Effector memory CD4-positive, alpha-beta T cell (primary cell): Measurements from ENCODE around the gene CBLN3.
"Not testable (repeated sequence)": the region's sequence is repeated elsewhere in the genome, so short reads cannot be mapped to it uniquely, and the experiment has no call there.

Experiments used
- DNase-seq, 3 donors: peaks; one replicate each; pipeline ENCODE4 v3.0.0-alpha.2; 2020
- H3K27ac ChIP-seq: 2 replicates; pipeline ENCODE4 v1.7.0; 2013; ENCODE audit warnings: mild to moderate bottlenecking, low read length, moderate library complexity; ENCODE audit not compliant: insufficient read depth, poor library complexity, severe bottlenecking
- H3K27me3 ChIP-seq: replicated peaks from 2 replicates; pipeline ENCODE4 v1.7.0; 2013; ENCODE audit warnings: mild to moderate bottlenecking, low read length; ENCODE audit not compliant: insufficient read depth, control insufficient read depth, poor library complexity, severe bottlenecking
- H3K36me3 ChIP-seq: 2 replicates; pipeline ENCODE4 v1.7.0; 2013; ENCODE audit warnings: mild to moderate bottlenecking, low read length, moderate library complexity; ENCODE audit not compliant: control insufficient read depth, insufficient read depth
- H3K4me1 ChIP-seq: 2 replicates; pipeline ENCODE4 v1.7.0; 2013; ENCODE audit warnings: low read length, mild to moderate bottlenecking; ENCODE audit not compliant: control insufficient read depth, insufficient read depth, poor library complexity, severe bottlenecking
- H3K4me3 ChIP-seq: 2 replicates; pipeline ENCODE4 v1.7.0; 2013; ENCODE audit warnings: low read length, low read depth, mild to moderate bottlenecking; ENCODE audit not compliant: insufficient read depth, poor library complexity, severe bottlenecking
- H3K9me3 ChIP-seq: 2 replicates; pipeline ENCODE4 v1.7.0; 2013; ENCODE audit warnings: mild to moderate bottlenecking, low read length, moderate library complexity; ENCODE audit not compliant: control insufficient read depth
- total RNA-seq, 3 donors: gene quantifications; one replicate each; lab custom pipeline; 2026; lab: John Stamatoyannopoulos, UW

CBLN3 gene
- total RNA-seq, result 1.4 to 4.0 (median 3.5) reads per million in 3 donors

DNA sequence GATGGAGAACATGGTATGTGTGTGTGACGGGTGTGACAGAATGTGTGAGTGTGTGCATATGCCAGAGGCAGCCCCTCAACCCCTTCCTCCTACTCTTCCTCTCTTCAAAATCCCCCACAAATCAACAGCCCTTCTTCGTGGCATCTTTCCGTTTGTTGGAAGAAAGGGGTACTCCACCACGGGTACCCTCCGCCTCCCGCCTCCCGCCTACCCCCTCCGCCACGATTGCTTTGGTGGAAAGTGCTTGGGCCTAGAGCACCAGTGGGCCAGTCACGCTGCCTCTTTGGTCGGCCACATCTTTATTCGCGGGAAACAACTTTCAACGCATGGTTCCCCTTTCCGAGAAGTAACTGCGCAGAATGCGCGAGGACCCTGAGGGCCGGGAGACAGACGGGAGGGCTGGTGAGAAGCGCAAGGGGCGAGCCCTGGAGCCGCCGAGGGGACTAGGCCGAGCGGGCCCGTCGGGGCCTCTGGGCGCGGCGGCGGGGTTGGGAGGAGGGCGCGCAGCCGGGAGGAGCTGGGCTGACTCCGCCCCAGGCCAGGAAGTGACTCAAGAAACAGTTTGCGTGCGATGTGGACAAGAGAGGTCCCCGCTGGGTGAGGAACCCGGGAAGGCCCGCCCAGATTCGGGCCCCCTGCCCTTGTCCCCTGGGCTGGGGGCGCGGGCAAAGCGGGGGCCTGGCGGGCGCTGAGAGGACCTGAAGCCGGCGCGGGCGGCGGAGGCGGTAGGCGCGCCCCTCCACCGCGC is at the start of gene CBLN3, which contains the start of gene KHNYN:
CBLN3 (minus strand) TSS at position 274 of the 748 bp plus-strand sequence. CDS start 614 bp downstream, outside the sequence.
KHNYN (plus strand) TSS at position 560 of the 748 bp plus-strand sequence. CDS start 777 bp downstream, outside the sequence.
- Histone ChIP-seq H3K27me3 (no peaks in the 10 kb centered on the region), H3K4me1 (peaks cover 51% of the 10 kb centered on the region), H3K9me3 (no peaks in the 10 kb centered on the region), H3K4me3 (peak within 1 kb of the TSS; percentile 94), H3K36me3 (peaks cover 27% of the 10 kb centered on the region), H3K27ac (peak within 1 kb of the TSS; percentile 98)
- peak; percentile 74 to 79 (median 76) for DNase-seq

DNA sequence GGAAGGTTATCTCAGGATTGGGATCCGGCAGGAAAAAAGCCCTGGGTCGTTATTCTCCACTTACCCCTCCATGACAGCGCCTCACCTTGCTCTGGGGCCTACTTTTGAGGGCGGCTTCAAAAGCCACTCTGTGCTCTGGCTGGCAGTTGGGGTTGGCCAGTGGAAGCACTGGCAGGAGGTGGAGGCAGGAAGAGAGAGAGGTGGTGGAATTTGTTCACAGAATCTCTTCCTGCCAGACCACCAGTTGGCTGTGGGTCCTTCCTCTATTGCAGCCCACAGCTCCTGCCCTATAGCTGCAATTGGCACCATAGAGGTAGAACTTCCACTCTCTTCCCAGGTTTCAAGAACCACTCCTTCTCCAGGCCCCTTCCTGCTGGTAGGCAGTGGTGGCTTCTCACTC is 45.8 kb upstream of the CBLN3 start:
- H3K4me3 ChIP-seq, result no peak overlapping the region
- no peaks in the 10 kb centered on the region for H3K9me3 ChIP-seq
- DNase-seq, result no peak
- no peak overlapping the region for H3K27ac ChIP-seq
- H3K4me1 ChIP-seq, result no peaks in the 10 kb centered on the region
- H3K36me3 ChIP-seq, result no peaks in the 10 kb centered on the region
- no peaks in the 10 kb centered on the region for H3K27me3 ChIP-seq

DNA sequence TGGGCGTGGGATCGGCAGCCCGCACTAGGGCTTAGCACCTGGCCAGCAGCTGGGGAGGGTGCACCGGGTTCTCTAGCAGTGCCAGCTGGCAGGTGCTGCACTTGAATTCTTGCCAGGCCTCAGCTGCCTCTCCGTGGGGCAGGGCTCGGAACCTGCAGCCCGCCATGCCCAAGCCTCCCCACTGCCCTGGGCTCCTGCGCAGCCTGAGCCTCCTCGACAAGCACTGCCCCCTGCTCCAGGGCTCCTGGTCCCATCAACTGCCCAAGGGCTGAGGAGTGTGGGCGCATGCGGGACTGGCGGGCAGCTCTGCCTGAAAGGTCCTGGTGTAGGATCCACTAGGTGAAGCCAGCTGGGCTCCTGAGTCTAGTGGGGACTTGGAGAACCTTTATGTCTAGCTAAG is 43.7 kb upstream of the CBLN3 start:
- no peak for DNase-seq
- Histone ChIP-seq H3K4me1 (no peaks in the 10 kb centered on the region), H3K4me3 (no peak overlapping the region), H3K9me3 (no peaks in the 10 kb centered on the region), H3K27ac (no peak overlapping the region), H3K27me3 (no peaks in the 10 kb centered on the region), H3K36me3 (no peaks in the 10 kb centered on the region)

DNA sequence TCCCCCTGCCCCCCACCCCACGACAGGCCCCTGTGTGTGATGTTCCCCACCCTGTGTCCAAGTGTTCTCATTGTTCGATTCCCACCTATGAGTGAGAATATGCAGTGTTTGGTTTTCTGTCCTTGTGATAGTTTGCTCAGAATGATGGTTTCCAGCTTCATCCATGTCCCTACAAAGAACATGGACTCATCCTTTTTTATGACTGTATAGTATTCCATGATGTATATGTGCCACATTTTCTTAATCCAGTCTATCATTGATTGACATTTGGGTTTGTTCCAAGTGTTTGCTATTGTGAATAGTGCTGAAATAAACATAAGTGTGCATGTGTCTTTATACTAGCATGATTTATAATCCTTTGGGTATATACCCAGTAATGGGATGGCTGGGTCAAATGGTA is 41.0 kb upstream of the CBLN3 start:
- DNase-seq, H3K27me3 ChIP-seq, H3K4me3 ChIP-seq, H3K9me3 ChIP-seq, H3K27ac ChIP-seq, H3K4me1 ChIP-seq, H3K36me3 ChIP-seq: not testable (repeated sequence)

DNA sequence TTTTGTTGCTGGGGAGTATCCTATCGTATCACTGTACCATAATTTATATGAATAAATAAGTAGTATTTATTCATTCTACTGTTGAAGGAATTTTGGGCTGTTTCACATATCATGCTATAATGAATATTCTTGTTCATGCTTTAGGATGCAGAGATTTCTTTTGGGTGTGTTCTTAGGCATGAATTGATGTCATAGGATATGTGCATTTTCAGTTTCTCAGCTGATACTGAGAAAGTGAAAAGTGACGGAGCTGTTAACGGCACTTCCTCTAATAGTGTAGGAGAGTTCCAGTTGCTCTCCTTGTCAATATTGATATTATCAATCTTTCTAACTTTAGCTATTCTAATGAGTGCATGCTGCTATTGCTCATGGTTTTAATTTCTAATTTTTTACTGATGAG is 36.3 kb upstream of the CBLN3 start:
- no peaks in the 10 kb centered on the region for H3K36me3 ChIP-seq
- no peak overlapping the region for H3K4me3 ChIP-seq
- H3K27me3 ChIP-seq, result no peaks in the 10 kb centered on the region
- no peak overlapping the region for H3K27ac ChIP-seq
- H3K4me1 ChIP-seq, result peaks cover 6% of the 10 kb centered on the region
- H3K9me3 ChIP-seq, result no peaks in the 10 kb centered on the region
- no peak for DNase-seq

DNA sequence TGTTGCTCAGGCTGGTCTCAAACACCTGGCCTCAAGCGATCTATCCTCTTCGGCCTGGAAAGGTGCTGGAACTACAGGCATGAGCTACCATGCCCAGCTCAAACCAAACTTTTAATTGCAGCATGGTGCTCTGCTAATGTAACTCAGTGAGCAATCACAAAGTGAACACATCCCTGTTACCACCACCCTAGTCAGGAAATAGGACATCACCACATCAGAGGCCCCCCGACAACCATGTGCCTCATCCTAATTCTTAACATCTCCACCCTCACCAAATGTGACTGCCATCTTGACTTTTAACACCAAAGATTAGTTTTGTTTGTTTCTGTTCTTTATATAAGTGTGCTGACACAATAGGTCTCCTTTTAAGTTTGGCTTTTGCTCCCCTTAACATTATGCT is 35.9 kb upstream of the CBLN3 start:
- Histone ChIP-seq H3K27me3 (no peaks in the 10 kb centered on the region), H3K9me3 (no peaks in the 10 kb centered on the region), H3K27ac (no peak overlapping the region), H3K4me1 (peaks cover 6% of the 10 kb centered on the region), H3K4me3 (no peak overlapping the region), H3K36me3 (no peaks in the 10 kb centered on the region)
- DNase-seq, result no peak

DNA sequence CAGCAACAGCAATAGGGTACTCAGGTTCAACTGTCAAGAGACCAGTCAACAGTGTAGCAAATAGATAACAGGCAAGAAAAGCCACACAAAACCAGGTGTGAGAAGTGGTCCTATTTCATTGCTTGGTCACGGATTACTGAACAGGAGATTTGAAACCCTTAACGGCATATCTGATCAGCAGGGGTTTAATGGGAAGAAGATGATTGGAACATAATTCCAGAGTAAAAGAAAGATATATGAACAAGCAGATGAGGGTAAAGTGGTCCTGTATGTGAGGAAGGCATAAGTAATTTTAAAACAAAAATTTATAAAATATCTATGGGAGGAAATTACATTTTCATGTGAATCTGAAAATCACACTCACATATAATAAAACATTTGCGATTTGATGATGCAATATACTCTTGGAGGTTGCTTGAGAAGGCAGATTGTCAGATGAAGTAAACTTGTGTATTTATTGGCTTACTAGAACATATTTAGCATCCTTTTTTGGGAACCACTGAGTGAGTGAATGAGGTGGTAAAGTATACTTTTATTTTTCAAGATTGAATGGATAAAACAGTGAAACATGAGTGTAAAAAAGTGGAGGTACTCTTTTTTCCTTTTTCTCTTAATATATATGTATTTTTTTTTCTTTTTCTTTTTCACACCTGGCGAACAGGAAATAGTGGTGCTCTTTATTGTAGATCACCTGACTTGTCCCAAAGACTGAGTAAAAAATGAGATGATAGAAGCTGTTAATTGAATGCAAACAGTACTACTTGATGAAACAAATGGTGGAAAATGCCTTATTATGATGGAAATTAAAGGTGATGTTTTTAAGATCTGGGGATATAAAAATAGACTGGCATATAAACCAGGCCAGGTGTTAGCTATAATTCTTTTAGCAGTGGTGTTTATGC is 34.7 kb upstream of the CBLN3 start:
- Histone ChIP-seq H3K4me1 (peaks cover 6% of the 10 kb centered on the region), H3K36me3 (no peaks in the 10 kb centered on the region), H3K4me3 (no peak overlapping the region), H3K9me3 (no peaks in the 10 kb centered on the region), H3K27me3 (no peaks in the 10 kb centered on the region), H3K27ac (no peak overlapping the region)
- DNase-seq, result no peak

DNA sequence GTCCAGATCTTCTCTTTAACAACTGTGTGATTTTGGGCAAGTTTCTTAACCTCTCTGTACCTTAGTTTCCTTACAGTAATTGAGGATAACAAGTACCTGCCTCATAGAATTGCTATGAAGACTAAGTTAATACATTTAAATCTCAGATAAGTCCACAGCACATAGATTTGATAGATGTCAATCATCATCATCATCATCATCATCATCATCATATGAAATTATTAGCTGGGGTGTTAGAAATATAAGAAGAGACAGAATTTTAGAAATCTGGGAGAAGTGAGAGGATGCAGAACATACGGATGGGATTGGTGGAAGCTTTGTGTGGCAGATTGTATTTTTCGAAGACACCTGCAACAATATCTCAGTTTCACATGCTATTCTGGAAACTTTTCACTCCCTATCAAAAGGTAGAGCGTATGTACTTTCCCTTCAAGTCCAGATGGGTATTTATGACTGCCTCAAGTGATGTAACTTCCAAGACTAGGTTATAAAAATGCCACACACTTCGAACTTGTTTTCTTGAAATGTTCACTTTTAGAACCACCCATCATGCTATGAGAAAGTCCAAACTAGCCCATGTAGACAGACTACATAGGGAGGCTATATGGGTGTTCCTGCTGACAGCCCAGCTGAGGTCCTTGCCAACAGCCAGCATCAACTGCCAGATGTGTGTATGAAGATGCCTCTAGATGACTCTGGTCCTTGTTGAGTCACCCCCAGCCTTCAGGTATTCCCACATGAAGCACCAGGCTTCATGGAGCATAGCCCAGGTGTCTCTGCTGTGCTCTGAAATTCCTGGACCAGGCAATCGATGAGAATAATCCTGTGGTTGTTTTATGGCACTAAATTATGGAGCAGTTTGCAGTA is 33.8 kb upstream of the CBLN3 start:
- Histone ChIP-seq H3K36me3 (no peaks in the 10 kb centered on the region), H3K4me1 (peaks cover 6% of the 10 kb centered on the region), H3K9me3 (no peaks in the 10 kb centered on the region), H3K27ac (no peak overlapping the region), H3K4me3 (no peak overlapping the region), H3K27me3 (no peaks in the 10 kb centered on the region)
- DNase-seq, result no peak

DNA sequence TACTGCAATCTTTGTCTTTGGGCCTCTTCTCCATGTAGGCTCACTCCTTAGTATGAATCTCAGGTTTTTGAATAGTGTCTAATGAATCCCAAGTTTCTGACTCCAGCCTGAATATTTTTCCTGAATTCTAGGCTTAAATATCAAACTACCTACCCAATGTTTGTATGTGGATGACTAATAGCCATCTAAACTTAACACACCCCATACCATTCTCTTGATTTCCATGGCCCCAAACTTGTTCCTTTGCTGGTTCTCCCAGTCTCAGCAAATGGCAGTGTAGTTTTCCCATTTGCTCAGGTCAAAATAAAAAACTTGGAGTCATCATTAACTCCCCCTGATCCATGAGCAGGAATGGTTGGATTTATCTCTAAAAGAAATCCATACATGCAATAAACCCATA is 31.9 kb upstream of the CBLN3 start:
- no peak overlapping the region for H3K27ac ChIP-seq

More for the DNA sequence above, 31.9 kb upstream of the CBLN3 start:
- Histone ChIP-seq H3K4me3 (no peak overlapping the region), H3K27me3 (no peaks in the 10 kb centered on the region), H3K36me3 (no peaks in the 10 kb centered on the region), H3K4me1 (peaks cover 6% of the 10 kb centered on the region), H3K9me3 (no peaks in the 10 kb centered on the region)
- DNase-seq, result no peak
